Caco-2 (cell line): ENCODE data around the gene PDPN. TPM values are rescaled to one million over a fixed set of nuclear protein-coding genes. Genes with fewer than 3 reads are reported as not detected.

ENCODE experiments used
- BruUV-seq: library from RNA; stranded (reverse); fragments of 400-500 nt; replicated peaks from 2 replicates; lab custom pipeline; 2021; lab: Mats Ljungman, UMichigan
- CTCF ChIA-PET: fragments of 300-600 bp; sonication (Branson Sonifier 250); formaldehyde crosslinking; loops from one replicate; lab custom pipeline; 2022; ENCODE audit warnings: antibody characterized with exemption; lab: Charles Lee
- POLR2A ChIA-PET: fragments of 300-600 bp; sonication (Branson Sonifier 250); formaldehyde crosslinking; loops from one replicate; lab custom pipeline; 2022; ENCODE audit warnings: antibody characterized with exemption; lab: Charles Lee
- DNase-seq, 2 experiments: peaks; one replicate each; pipeline versions ENCODE4 v3.0.0 to v3.0.0-alpha.2; 2020 to 2022
- H3K27me3 ChIP-seq: replicated peaks from 2 replicates; pipeline ENCODE4 v1.6.0; 2011; ENCODE audit warnings: low read length; ENCODE audit not compliant: control insufficient read depth, insufficient read depth
- H3K36me3 ChIP-seq: 2 replicates; pipeline ENCODE4 v1.5.1; 2011; ENCODE audit warnings: low read length; ENCODE audit not compliant: control insufficient read depth, insufficient read depth
- H3K4me1 ChIP-seq: fragments of 250-450 bp; sonication (Bioruptor Pico); 2 replicates; pipeline ENCODE4 v1.5.1; 2020; ENCODE audit warnings: mild to moderate bottlenecking
- H3K4me3 ChIP-seq: 2 replicates; pipeline ENCODE4 v1.5.1; 2011; ENCODE audit warnings: low read depth, mild to moderate bottlenecking, control low read depth, low read length
- H3K9me3 ChIP-seq: fragments of 250-450 bp; sonication (Bioruptor Pico); 2 replicates; pipeline ENCODE4 v1.5.1; 2020; ENCODE audit warnings: mild to moderate bottlenecking, moderate library complexity
- H3K27ac Mint-ChIP-seq: one replicate; pipeline ENCODE4 v1.8.0; 2022; ENCODE audit warnings: mixed read lengths; ENCODE audit not compliant: unreplicated experiment
- H3K27me3 Mint-ChIP-seq: one replicate; pipeline ENCODE4 v1.8.0; 2022; ENCODE audit warnings: mixed read lengths; ENCODE audit not compliant: insufficient read depth, unreplicated experiment
- H3K36me3 Mint-ChIP-seq: one replicate; pipeline ENCODE4 v1.8.0; 2022; ENCODE audit warnings: mild to moderate bottlenecking, mixed read lengths; ENCODE audit not compliant: insufficient read depth, unreplicated experiment
- H3K4me1 Mint-ChIP-seq: one replicate; pipeline ENCODE4 v1.8.0; 2022; ENCODE audit warnings: low read depth, mixed read lengths; ENCODE audit not compliant: unreplicated experiment
- H3K4me3 Mint-ChIP-seq: one replicate; pipeline ENCODE4 v1.8.0; 2022; ENCODE audit warnings: mild to moderate bottlenecking, moderate library complexity, mixed read lengths; ENCODE audit not compliant: unreplicated experiment
- H3K9me3 Mint-ChIP-seq: one replicate; pipeline ENCODE4 v1.8.0; 2022; ENCODE audit warnings: mixed read lengths; ENCODE audit not compliant: unreplicated experiment
- CTCF ChIP-seq, 2 experiments: fragments of 200-600 bp in 1 of 2; IDR thresholded peaks; 1 replicate in 1 of 2; 2 replicates in 1 of 2; pipeline versions ENCODE4 v1.5.1 to v1.8.0; 2011 to 2022; ENCODE audit warnings: antibody characterized with exemption in 1 of 2, control low read depth in 1 of 2, inconsistent platforms in 1 of 2, low read depth in 1 of 2, low read length in 1 of 2, mild to moderate bottlenecking in 1 of 2, moderate library complexity in 1 of 2; ENCODE audit not compliant: insufficient read depth in 1 of 2, severe bottlenecking in 1 of 2, unreplicated experiment in 1 of 2
- intact Hi-C: fragments of 100-400 bp; cut with micrococcal nuclease; formaldehyde crosslinking; loops from one replicate; pipeline ENCODE4 v1.10.0; 2022; ENCODE audit not compliant: unreplicated experiment
- total RNA-seq: library from RNA; stranded (reverse); gene quantifications from 2 replicates; pipeline ENCODE4 v1.2.3, GENCODE V29; 2022

PDPN gene
- total RNA-seq, 1 experiment from 2014 or later, result not detected

GRCh38 chr1:13597166-13597565 is 13.5 kb downstream of the PDPN start:
- DNase-seq, result no peak
- no TSS peak for BruUV-seq
- Mint-ChIP-seq H3K27me3 (no peaks in the 10 kb centered on the region), H3K4me1 (peaks cover 5% of the 10 kb centered on the region), H3K27ac (no peak overlapping the region), H3K36me3 (no peaks in the 10 kb centered on the region), H3K4me3 (no peak overlapping the region), H3K9me3 (no peaks in the 10 kb centered on the region)
- no peak for TF ChIP-seq CTCF (IDR thresholded peaks at IDR 0.05; ENCODE audit: insufficient read depth in 1 of 2, low read depth in 1 of 2, low read length in 1 of 2, severe bottlenecking in 1 of 2, unreplicated experiment in 1 of 2)
- Histone ChIP-seq H3K4me1 (no peaks in the 10 kb centered on the region), H3K9me3 (no peaks in the 10 kb centered on the region), H3K36me3 (no peaks in the 10 kb centered on the region), H3K4me3 (no peak overlapping the region), H3K27me3 (no peaks in the 10 kb centered on the region; the same call in 1 of the 2 replicates)
- POLR2A ChIA-PET, result no interaction called here
- CTCF ChIA-PET, result no interaction called here
- intact Hi-C loops, result no loop called here

- CTCF ChIA-PET, result no interaction called here
- H3K4me1 Mint-ChIP-seq, result peaks cover 5% of the 10 kb centered on the region
Observed at GRCh38 chr1:13600762-13601453, 17.3 kb downstream of the PDPN start.

GRCh38 chr1:13604176-13604575 is 20.5 kb downstream of the PDPN start:
- Histone ChIP-seq H3K36me3 (no peaks in the 10 kb centered on the region), H3K4me1 (no peaks in the 10 kb centered on the region), H3K27me3 (no peaks in the 10 kb centered on the region), H3K9me3 (no peaks in the 10 kb centered on the region), H3K4me3 (no peak overlapping the region)
- H3K4me3 Mint-ChIP-seq, result no peak overlapping the region
- intact Hi-C loops, result no loop called here
- H3K27ac Mint-ChIP-seq, result no peak overlapping the region
- no peak for DNase-seq
- no peaks in the 10 kb centered on the region for H3K9me3 Mint-ChIP-seq
- no TSS peak for BruUV-seq
- ChIA-PET POLR2A (no interaction called here), CTCF (no interaction called here)
- H3K27me3 Mint-ChIP-seq, result no peaks in the 10 kb centered on the region
- no peaks in the 10 kb centered on the region for H3K36me3 Mint-ChIP-seq
- H3K4me1 Mint-ChIP-seq, result peaks cover 5% of the 10 kb centered on the region
- no peak for TF ChIP-seq CTCF (IDR thresholded peaks at IDR 0.05; ENCODE audit: insufficient read depth in 1 of 2, low read depth in 1 of 2, low read length in 1 of 2, severe bottlenecking in 1 of 2, unreplicated experiment in 1 of 2)

More at GRCh38 chr1:13600762-13601453, 17.3 kb downstream of the PDPN start:
- intact Hi-C loops, result no loop called here
- TF ChIP-seq CTCF (IDR thresholded peaks at IDR 0.05; ENCODE audit: insufficient read depth in 1 of 2, low read depth in 1 of 2, low read length in 1 of 2, severe bottlenecking in 1 of 2, unreplicated experiment in 1 of 2), result no peak
- Mint-ChIP-seq H3K27me3 (no peaks in the 10 kb centered on the region), H3K4me3 (no peak overlapping the region), H3K36me3 (no peaks in the 10 kb centered on the region), H3K27ac (peak overlapping the region; percentile 26), H3K9me3 (no peaks in the 10 kb centered on the region)
- no peak for DNase-seq
- Histone ChIP-seq H3K9me3 (no peaks in the 10 kb centered on the region), H3K27me3 (no peaks in the 10 kb centered on the region), H3K36me3 (no peaks in the 10 kb centered on the region), H3K4me3 (no peak overlapping the region), H3K4me1 (no peaks in the 10 kb centered on the region)
- POLR2A ChIA-PET, result no interaction called here
- BruUV-seq, result no TSS peak
